Activated T-cell treated with anti-CD3 and anti-CD28 coated beads, Interleukin-2, amount 50 U/mL, for 48 hours (primary cell): ENCODE measurements around the gene GOLGA3.
A peak's percentile ranks its signal among the peaks of the same experiment; 100 is the strongest.
"Not testable (repeated sequence)": the region's sequence is repeated elsewhere in the genome, so short reads cannot be mapped to it uniquely, and the experiment has no call there.

Source experiments
- DNase-seq, 2 experiments: peaks; one replicate each; pipeline ENCODE4 v3.0.0-alpha.2; 2020

The GOLGA3 gene

DNA sequence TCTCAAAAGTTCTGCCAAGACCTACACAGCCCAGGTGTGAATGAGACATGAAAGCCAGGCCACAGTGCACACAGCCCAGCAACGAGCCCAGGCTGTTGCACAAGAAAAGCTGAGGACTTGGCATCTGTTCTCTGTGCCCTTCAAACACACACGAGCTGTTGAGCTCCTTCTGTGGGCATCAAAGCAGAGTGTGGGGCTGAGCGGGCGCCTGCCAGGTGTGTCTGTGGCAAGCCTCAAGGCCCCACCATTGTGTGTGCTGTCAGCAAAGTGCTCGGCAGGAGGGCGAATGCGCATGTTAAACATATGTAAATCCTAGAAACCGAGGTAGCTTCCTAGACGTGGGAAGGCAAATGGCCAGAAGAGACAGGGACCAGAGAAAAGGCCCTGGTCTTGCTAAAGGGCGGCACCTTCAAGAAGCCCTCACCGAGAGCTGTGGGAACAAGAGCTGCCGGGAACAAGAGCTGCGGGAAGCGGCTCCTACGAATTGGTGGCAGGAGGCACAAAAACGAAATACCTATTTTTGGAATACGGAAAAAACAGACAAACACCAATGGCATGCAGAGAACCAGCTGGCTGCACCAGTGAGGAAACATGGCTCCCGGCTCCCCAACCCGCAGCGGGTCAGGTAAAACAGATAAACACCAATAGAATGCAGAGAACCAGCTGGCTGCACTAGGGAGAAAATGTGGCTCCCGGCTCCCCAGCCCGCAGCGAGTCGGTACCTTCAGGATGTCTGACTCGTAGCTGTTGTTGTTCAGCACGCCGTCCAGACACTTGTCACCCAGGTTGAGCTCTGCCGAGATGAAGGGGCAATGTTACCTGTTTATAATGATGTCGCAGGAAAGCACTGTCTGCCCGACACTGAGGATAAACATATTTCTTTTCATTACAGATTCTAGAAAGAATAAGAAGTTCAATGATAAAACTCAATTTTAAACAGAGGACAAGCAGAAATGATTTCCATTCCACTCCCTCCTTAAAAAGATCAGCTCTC lies 19.0 kb upstream of the GOLGA3 start:
- DNase-seq, result no peak

DNA sequence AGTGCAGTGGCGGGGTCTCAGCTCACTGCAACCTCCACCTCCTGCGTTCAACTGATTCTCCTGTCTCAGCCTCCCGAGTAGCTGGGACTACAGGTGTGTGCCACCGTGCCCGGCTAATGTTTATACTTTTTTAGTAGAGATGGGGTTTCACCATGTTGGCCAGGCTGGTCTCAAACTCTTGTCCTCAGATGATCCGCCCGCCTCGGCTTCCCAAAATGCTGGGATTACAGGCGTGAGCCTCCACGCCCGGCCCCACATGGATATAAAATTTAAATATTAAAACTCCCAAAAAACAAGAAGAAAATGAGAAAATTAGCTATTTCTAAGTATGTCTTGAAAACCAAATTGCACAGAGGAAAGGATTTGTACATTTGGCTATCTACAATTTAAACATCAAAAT lies 16.0 kb upstream of the GOLGA3 start:
- DNase-seq, result not testable (repeated sequence)

DNA sequence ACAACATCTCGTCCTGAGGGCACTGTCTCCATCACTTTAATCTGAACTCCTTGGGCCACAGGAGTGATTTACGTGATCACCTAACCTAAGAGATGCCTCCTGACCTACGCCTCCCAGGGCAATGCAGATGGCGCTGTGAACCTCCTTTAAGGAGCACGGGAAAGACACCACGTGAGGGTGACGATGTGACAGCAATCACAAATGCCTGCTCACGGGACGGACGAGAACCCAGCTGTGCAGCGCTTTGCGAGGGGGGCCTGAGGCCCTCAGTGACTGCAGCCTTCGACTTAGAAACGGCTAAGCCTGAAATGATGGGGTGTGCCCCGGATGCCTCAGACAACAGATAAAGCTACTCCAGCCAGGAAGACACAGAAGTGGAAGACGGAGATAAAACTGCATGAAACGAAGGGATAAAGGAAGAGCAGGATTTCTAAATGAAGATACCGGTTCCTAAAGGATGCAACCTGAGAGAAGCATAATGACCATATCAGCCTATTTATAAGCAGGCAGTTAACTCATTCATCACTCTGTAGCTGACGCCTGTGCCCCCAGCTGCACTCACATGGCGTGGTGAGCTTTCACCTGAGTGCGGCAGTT lies 13.9 kb upstream of the GOLGA3 start:
- DNase-seq, result no peak

- no peak for DNase-seq
These were observed 12.5 kb upstream of the GOLGA3 start for GRCh38 chr12:132841151-132841550.

GRCh38 chr12:132840536-132840935 lies 11.9 kb upstream of the GOLGA3 start:
- DNase-seq, result no peak

GRCh38 chr12:132839558-132840235 lies 11.0 kb upstream of the GOLGA3 start:
- DNase-seq, result no peak

- DNase-seq, result no peak
These were observed 9.9 kb upstream of the GOLGA3 start for GRCh38 chr12:132838410-132839080.

DNA sequence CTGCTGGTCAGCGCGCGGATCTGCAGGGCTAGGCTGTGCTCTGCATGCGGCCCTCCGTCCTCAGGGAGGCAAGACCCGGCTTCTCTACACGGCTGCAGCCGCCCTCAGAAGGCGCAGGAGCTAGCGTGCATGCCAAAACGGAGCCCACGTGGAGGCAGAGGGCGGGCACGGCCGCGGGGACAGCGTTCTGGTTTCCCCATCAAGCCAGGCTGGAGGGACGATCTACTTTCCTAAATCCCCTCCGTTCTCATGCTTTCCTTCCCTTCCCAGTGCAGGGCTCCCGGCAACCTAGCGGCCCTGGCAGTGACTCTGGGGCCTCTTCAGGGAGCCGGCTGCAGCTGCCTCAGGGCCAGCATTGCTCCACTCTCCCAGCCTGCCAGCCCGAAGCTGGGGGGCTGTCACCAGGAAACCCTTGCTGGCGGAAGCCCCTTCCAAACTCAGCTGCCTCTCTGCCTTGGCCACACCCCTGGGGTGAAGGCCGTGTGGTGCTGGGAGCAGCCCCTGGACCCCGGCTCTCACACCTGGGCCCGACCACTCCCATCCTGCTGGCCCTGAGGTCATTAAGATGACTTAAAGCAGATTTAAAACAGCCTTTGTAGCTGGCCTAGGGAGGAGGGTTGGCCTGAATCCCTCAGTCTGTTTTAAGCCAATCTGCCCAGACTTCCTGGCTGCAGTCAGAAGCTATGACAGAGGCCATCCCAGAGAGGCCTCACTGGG lies 9.2 kb upstream of the GOLGA3 start:
- DNase-seq, result no peak

DNA sequence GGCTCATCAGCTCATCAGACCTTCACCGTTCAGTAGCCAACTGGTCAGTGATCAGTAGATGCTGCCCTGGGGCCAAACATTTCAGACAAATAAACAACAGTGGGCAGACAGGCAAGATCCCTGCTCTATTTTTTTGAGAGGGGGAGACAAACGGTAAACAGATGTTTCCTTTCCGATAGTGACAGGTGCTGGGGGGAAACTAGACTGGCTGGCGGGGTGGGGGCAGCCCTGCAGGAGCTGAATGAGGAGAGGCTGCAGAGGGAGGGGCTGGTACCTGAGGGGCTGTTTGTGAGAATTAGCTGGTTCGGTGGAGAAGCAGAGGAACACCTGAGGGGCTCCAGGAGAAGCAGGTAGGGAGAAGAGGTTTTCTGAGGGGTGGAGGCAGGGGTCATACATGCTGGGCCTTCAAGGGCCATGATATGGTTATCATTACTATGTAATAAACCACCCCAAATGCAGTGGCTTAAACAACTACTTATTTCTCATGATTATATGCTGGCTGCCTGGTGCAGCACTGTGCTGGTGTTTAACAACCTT lies 8.2 kb upstream of the GOLGA3 start:
- DNase-seq, result no peak

GRCh38 chr12:132836230-132836629 lies 7.6 kb upstream of the GOLGA3 start:
- DNase-seq, result peak in 1 of 2 experiments; percentile 41

DNA sequence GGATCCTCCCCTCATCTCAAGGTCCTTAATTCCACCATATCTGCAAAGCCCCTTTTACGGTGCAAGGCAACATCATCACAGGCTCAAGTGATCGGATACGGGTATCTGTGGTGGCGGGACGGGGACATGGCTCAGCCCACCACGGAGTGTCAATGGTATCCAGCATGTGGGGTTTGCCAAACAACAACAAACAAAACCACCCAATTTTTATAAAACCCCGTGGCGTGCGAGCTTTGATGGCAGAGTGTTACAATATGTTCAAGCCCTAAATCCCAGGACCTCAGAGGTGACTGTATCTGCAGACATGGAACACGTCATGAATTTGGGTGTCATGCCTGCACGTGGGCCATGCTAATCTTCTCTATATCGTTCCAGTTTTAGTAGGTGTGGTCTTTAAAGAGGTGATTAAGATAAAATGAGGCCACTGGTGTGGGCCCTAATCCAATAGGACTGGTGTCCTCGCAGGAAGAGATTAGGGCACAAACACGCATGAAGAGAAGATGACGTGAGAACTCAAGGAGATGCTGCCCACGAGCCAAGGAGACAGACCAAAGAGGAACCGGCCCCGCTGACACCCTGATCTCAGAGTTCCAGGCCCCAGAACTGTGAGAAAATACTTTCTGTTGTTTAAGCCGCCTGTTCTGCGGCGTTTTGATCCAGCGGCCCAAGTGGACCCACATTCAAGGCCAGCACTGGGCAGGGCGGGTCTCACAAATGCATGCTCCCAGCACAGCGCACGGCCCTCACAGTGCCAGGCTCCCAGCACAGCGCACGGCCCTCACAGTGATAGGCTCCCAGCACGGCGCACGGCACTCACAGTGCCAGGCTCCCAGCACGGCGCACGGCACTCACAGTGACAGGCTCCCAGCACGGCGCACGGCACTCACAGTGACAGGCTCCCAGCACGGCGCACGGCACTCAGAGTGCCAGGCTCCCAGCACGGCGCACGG lies 6.7 kb upstream of the GOLGA3 start:
- DNase-seq, result no peak

GRCh38 chr12:132834181-132834711 lies 5.6 kb upstream of the GOLGA3 start:
- DNase-seq, result peak; percentile 46 to 62

DNA sequence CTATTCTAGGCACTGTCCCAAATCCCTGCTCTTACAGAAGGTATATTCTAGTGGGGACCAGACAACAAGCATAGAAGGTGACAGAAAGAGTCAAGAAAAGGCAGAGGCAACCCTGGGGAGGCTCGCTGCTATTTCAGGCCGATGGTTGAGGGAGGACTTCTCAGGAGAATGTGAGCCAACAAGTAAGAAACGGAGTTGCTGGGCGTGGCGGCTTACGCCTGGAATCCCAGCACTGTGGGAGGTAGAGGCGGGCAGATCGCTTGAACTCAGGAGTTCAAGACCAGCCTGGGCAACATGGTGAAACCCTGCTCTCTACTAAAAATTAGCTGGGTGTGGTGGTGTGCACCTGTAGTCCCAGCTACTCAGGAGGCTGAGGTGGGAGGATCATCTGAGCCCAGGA lies 4.7 kb upstream of the GOLGA3 start:
- DNase-seq, result no peak

DNA sequence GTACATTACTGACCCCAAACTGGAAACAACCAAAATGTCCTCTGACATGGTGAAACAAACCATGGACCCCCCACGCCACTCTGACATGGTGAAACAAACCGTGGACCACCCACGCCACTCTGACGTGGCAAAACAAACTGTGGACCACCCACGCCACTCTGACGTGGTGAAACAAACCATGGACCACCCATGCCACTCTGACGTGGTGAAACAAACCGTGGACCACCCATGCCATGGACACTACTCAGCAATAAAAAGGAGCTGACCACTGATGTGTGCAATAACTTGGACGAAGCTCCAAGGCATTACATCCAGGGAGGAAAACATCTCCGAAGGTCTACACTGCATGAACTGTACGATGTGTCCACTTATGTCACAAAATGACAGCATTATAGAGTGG lies 3.1 kb upstream of the GOLGA3 start:
- DNase-seq, result no peak

DNA sequence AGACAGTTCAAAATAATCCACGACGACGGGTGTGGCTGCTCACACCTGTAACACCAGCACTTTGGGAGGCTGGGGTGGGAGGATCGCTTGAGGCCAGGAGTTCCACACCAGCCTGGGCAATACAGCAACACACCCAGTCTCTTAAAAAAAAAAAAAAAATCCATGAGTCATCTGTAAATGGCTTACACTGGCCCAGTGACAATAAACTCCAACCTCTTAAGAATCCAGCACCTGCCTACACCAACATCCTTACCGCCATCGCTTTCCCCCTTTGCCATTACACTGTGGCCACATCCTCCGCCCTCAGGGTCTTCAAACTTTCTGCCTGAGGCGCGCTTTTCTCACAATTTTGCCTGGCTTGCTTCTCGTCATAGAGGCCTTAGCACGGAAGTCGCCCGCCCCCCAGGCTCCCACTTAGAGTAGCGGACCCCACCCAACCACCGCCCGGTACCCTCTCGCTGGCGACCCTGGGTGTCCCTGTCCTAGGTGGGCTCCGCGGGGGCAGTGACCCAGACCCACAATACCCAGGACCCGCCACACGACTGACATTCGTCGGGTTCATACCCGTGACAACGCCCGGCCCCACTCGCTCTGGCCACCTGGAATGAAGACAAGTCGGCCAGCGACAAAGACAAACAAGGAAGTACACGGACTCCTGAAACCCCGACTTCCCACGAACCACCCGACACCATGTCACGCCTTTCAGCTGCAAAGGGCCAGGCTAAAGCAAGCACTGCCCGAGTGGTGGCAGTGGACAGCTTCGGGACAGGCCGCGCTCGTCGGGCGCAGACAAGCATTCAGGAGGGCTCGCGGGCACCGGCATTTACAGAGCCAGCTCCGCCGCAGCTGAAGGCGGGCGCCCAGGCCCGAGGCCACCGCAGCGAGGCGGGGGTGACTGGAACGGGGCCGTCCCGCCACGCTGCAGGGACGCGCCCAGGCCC lies 636 bp downstream of the GOLGA3 start:
- DNase-seq, result peak; percentile 58 to 62

- no peak for DNase-seq
These were observed 2.8 kb downstream of the GOLGA3 start for GRCh38 chr12:132825861-132826260.

DNA sequence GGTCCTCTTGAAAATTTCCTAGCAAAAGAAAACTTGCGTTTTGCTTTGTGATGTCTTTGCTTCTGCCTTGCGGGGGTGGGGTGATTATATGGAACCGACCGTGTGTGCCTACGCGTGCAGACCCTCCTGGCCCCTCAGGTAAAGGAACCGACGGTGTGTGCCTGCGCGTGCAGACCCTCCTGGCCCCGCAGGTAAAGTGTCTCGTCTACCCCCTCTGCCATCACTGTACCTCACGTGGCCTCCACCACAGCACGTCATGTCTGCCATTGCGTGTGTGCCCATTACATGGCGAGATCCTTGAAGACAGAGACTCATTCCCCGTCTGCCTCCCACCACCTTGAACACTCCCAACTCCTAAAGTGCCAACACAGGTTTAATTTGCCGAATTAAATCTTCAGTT lies 3.6 kb downstream of the GOLGA3 start:
- no peak for DNase-seq

DNA sequence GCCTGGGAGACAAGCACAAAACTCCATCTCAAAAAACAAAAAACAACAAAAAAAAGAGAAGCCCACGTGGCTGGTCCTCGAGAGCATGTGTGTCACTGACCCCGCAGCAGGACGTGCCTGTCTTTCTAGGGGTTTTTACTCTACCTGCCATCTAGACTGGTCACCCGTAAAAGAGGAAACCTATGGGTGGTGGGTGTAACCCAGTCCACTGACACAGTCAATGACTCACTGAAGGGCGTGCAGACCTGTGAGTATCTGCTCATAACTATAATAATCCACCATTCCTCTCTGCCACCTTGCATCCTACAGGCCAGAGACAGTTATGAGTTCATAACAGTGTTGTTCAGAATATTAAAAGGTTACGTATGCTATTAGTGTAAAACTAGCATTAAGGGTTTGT lies 4.6 kb downstream of the GOLGA3 start:
- no peak for DNase-seq

DNA sequence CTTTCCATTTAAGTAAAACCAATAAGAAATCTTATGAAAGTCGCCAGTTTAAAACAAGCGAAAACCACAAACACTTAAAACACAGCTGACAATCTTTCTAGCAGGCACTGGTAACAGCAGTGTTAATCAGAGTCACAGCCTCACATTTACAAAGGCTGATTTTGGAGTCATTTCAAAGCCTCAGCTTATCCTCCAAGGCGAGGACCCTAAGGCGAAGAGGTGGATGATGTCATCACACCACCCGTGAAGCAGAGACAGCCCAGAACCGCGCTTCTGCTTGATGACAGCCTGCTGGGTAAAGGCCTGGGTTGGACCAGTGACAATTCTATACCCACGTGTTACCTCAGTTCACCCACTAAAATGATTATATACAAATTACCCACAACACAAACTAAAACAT lies 10.1 kb downstream of the GOLGA3 start:
- no peak for DNase-seq

DNA sequence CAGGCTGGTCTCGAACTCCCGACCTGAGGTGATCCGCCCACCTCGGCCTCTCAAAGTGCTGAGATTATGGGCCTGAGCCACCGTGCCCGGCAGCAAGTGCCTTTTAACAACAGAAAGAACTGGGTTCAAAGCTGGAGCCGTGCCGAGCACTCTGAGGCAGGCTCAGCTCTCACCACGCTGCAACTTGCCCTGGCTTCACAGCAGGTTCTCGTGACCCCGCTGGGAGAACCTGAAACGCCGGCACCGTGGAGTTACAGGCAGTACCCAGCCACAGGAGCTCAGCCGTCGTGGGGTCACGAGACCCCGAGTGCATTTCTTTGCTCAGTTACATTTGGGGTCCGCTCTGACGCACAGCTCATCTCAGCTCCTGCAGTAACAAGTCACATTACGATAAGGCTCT lies 14.4 kb downstream of the GOLGA3 start:
- DNase-seq, result no peak
